GM23338 (cell line): ENCODE results near the gene FGF11.

Source experiments
- POLR2AphosphoS5 ChIP-seq: IDR thresholded peaks from 2 replicates; pipeline ENCODE4 v1.6.1; 2016; ENCODE audit warnings: antibody characterized with exemption, low read depth
- TF ChIP-seq, protein P1 (sequence below), 2 experiments: fragments of 200-600 bp in 1 of 2; sonication (generic) in 1 of 2; conservative IDR thresholded peaks; 2 replicates each; pipeline versions ENCODE4 v1.5.1 to v1.6.1; 2016 to 2017; ENCODE audit warnings: antibody characterized with exemption in 2 of 2, low read depth in 2 of 2, mild to moderate bottlenecking in 2 of 2, moderate library complexity in 1 of 2
- TF ChIP-seq, protein P2 (sequence below): IDR thresholded peaks from one replicate; pipeline ENCODE4 v1.6.1; 2018; ENCODE audit warnings: antibody characterized with exemption; ENCODE audit not compliant: unreplicated experiment

DNA sequence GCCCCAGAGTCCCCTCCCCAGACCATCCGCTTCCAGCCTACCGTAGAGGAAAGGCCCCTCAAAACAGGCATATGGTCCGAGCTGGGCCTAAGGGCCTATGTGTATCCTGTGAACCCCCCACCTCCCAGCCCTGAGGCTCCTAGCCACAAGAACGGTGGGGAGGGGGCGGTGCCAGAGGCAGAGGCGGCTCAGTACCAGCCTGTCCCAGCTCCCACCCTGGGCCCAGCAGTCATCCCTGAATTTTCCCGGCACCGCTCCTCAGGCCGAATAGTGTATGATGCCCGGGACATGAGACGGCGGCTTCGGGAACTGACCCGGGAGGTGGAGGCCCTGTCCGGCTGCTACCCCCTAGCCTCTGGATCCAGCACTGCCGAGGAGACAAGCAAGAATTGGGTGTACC lies 18.1 kb upstream of the FGF11 start:
- TF ChIP-seq, protein P1, sequence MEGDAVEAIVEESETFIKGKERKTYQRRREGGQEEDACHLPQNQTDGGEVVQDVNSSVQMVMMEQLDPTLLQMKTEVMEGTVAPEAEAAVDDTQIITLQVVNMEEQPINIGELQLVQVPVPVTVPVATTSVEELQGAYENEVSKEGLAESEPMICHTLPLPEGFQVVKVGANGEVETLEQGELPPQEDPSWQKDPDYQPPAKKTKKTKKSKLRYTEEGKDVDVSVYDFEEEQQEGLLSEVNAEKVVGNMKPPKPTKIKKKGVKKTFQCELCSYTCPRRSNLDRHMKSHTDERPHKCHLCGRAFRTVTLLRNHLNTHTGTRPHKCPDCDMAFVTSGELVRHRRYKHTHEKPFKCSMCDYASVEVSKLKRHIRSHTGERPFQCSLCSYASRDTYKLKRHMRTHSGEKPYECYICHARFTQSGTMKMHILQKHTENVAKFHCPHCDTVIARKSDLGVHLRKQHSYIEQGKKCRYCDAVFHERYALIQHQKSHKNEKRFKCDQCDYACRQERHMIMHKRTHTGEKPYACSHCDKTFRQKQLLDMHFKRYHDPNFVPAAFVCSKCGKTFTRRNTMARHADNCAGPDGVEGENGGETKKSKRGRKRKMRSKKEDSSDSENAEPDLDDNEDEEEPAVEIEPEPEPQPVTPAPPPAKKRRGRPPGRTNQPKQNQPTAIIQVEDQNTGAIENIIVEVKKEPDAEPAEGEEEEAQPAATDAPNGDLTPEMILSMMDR (conservative IDR thresholded peaks at IDR 0.05; ENCODE audit: low read depth in 2 of 2): no peak
- TF ChIP-seq POLR2AphosphoS5: no peak
- TF ChIP-seq, protein P2, sequence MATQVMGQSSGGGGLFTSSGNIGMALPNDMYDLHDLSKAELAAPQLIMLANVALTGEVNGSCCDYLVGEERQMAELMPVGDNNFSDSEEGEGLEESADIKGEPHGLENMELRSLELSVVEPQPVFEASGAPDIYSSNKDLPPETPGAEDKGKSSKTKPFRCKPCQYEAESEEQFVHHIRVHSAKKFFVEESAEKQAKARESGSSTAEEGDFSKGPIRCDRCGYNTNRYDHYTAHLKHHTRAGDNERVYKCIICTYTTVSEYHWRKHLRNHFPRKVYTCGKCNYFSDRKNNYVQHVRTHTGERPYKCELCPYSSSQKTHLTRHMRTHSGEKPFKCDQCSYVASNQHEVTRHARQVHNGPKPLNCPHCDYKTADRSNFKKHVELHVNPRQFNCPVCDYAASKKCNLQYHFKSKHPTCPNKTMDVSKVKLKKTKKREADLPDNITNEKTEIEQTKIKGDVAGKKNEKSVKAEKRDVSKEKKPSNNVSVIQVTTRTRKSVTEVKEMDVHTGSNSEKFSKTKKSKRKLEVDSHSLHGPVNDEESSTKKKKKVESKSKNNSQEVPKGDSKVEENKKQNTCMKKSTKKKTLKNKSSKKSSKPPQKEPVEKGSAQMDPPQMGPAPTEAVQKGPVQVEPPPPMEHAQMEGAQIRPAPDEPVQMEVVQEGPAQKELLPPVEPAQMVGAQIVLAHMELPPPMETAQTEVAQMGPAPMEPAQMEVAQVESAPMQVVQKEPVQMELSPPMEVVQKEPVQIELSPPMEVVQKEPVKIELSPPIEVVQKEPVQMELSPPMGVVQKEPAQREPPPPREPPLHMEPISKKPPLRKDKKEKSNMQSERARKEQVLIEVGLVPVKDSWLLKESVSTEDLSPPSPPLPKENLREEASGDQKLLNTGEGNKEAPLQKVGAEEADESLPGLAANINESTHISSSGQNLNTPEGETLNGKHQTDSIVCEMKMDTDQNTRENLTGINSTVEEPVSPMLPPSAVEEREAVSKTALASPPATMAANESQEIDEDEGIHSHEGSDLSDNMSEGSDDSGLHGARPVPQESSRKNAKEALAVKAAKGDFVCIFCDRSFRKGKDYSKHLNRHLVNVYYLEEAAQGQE: no peak
